IPS DF 19.7 (cell line): Measurements from ENCODE around the gene CENPA.
"Not testable (repeated sequence)": the region's sequence is repeated elsewhere in the genome, so short reads cannot be mapped to it uniquely, and the experiment has no call there.

Experiments
- DNase-seq: peaks from one replicate; pipeline ENCODE4 v3.0.0-alpha.2; 2013; ENCODE audit warnings: low read depth, low spot score

CENPA gene

DNA sequence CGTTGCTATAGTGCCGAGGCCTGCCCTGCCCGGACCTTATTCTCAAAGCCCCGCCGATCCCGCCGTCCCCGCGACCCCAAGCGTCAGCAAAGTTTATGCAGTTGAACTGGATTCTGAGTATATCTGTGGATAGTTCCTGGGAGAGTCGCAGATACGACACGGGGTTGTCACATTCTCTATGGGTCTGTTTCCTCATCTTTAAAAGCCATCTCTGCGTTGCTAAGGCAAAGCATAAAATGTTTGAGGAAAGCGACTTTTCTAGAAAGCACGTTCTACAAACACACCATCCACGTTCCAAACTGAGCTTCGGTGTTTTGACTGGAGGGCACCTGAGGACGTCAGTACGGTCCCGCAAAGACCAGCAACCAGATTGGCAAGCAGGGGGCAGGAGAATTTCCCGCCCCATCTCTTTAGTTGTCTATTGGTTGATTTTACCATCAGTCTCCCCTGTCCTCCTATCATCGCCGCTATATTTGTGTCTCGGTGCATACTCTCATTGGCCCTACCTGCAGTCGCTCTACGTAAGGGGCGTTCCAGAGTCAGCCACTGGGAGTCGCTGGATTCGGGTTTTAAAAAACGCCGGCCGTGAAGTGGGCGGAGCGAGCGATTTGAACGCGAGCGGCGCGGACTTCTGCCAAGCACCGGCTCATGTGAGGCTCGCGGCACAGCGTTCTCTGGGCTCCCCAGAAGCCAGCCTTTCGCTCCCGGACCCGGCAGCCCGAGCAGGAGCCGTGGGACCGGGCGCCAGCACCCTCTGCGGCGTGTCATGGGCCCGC lies at the start of gene CENPA:
Gene CENPA (plus strand): TSS at position 626 of the 776 bp plus-strand sequence. CDS start 141 bp downstream, at position 767.
- peak; percentile 99 for DNase-seq

GRCh38 chr2:26737221-26737620 lies 48.6 kb upstream of the CENPA start:
- no peak for DNase-seq

DNA sequence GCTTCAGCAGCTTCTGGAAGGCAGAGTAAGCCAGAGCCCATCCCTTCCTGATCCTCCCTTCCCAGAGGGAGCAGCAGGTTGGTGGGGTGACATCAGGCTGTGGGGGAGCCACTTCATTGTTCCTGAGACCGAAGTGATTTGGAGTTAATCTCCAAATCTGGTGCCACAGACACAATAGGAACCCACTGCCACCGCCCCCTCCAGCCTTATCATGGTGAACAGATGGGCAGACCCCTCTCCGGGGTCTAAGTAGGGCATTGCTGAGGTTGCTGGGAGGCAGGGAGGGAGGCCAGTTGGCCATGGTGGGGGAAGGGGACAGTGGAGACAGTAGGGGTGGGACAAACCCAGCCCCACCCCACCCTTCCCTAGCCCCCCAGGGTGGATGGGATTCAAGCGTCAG lies 47.4 kb upstream of the CENPA start:
- DNase-seq: no peak

- DNase-seq: no peak
Measured at GRCh38 chr2:26739514-26739913, 46.3 kb upstream of the CENPA start.

DNA sequence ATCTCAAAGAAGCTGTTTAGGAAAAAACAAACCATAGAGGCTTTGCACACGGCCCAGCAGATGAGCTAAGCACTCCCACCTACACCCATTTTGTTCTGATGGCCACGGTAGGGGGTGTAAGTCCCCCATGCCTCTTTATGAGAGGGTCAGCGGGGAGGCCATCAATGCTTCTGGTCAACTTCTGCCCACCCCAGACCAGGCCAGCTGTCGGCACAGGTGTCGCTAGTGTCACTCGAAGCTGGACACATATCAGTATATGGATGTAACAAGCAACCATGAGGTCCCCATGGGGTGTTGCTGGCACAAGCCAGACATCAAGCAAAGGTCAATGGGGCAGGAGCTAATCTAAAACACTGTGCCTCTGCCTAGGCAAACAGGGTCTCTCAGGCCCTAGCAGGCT lies 45.5 kb upstream of the CENPA start:
- no peak for DNase-seq

DNA sequence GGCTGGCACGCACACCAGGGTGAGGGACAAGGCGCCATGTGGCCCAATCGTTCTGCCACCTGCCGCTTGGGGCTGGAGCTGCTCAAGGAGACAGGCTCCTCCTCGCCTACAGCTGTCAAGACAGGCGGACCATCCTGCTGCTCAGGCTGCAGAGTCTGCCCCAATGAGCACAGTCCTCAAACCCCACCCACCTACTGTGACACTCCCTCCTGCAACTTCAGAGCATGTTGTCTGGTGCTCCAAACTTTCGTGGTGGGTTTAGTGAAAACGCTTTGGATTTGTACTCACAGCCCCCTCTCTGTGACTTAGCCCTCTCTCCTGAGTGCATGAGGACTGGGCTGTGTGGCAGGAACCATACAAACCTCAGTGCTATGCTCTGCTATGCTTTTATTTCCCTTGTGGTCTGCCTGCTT lies 45.0 kb upstream of the CENPA start:
- DNase-seq: no peak

DNA sequence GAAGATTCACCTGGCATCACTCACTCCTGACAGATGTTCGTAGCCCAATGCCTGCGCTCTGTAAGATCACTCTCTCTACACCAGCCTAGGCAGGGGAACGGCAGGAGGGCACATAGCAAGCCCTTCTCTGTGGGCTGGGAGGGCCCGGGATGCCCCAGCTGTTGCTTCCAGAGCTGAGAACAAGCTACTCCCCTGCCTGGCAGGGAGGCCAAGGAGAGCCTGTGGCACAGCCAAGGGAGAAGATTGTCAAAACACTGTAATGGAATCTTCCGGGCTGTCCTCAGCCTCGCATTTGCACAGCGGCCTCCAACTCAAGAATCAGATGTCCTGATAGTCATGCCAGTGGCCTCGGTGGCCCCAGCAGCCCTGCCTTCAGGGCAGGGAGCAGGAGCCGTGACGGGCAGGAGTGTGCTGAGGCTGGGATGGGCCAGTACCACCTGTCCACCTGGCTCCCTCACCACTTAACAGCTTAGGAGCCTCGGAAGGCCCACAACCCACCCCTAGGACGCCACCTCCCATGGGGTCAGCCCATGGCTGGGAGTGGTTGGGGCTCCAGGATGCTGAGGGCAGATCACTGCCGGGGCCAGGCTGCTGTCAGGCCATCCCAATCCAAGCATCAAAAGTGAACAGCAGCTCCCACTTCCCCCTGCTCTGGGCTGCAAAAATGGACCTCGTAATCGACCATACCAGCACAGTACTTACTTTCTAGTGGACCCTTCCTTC lies 43.6 kb upstream of the CENPA start:
- no peak for DNase-seq

DNA sequence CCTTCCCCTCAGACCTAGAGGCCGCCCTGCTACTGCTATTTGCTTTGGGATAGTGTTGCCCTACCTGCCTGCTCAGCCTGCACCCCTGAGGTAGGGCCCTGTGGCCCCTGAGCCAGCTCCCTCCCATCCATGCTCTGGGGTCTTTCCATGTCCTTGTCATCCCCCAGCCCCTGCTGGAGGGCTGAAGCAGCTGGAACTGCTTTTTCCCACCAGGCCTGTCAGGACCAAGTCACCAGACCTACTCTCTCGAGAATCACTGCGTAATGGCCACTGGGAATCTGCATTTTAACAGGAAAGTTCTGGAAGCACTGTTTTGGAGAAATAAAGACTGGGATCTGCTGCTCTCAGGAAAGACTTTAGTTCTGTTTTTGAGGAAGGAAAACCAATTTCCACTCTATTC lies 42.0 kb upstream of the CENPA start:
- DNase-seq: no peak

GRCh38 chr2:26744953-26745352 lies 40.9 kb upstream of the CENPA start:
- DNase-seq: no peak

- DNase-seq: no peak
Measured at GRCh38 chr2:26745609-26746327, 40.1 kb upstream of the CENPA start.

- DNase-seq: no peak
Measured at GRCh38 chr2:26746934-26747333, 38.9 kb upstream of the CENPA start.

DNA sequence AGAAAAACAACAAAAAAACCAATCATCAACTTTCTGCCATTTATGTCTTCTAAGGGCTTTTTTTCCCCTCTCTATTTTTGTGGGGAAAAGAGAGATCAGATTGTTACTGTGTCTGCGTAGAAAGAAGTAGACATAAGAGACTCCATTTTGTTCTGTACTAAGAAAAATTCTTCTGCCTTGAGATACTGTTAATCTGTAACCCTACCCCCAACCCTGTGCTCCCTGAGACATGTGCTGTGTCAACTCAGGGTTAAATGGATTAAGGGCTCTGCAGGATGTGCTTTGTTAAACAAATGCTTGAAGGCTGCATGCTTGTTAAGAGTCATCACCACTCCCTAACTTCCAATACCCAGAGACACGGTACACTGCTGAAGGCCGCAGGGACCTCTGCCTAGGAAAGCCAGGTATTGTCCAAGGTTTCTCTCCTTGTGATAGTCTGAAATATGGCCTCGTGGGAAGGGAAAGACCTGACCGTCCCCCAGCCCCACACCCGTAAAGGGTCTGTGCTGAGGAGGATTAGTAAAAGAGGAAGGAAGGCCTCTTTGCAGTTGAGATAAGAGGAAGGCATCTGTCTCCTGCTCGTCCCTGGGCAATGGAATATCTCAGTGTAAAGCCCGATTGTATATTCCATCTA lies 36.0 kb upstream of the CENPA start:
- DNase-seq: not testable (repeated sequence)

GRCh38 chr2:26750467-26750866 lies 35.4 kb upstream of the CENPA start:
- DNase-seq: not testable (repeated sequence)

- no peak for DNase-seq
Measured at GRCh38 chr2:26752656-26753055, 33.2 kb upstream of the CENPA start.

- no peak for DNase-seq
Measured at GRCh38 chr2:26754539-26754938, 31.3 kb upstream of the CENPA start.

DNA sequence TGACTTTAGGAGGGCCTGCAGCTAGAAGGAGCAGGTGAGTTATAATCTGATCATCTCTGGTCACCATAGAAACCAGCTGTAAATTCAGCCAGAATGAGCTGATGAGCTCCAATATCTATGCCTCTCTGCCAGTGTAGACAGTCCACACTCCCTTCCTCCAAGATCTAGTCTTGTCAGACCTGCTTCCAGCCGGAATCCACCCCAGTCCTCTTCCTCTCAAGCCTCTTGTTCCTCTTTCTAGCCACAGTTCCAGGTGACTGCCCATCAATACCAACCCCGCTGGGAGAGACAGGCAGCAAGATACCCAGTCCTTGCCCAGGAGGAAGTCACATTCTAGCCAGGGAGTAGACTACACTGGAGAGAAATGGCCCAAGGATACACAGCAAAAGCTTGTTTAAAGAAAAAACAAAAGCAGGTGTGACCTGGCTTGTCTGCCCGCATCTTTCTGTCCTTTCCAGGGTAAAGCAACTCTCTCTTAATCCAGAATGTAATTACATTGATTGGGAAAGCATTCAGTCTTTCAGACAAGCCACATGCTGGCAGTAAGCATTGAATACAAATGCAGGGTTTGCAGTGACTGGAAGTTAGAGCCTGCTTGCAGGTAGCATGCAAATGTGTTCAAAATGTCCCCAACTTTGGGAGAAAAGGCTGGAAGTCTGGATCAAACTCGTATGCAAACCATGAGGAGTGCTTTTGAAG lies 30.7 kb upstream of the CENPA start:
- no peak for DNase-seq

GRCh38 chr2:26756337-26756736 lies 29.5 kb upstream of the CENPA start:
- no peak for DNase-seq

- peak; percentile 95 for DNase-seq
Measured at GRCh38 chr2:26757873-26758789, 27.7 kb upstream of the CENPA start.

GRCh38 chr2:26758790-26759321 lies 27.0 kb upstream of the CENPA start:
- no peak for DNase-seq

- no peak for DNase-seq
Measured at GRCh38 chr2:26759845-26760244, 26.0 kb upstream of the CENPA start.
